A549 (cell line): ENCODE results near the gene CRYGB. TPM values are rescaled to one million over a fixed set of nuclear protein-coding genes. Genes with fewer than 3 reads are reported as not detected.
"Not testable (repeated sequence)": the region's sequence is repeated elsewhere in the genome, so short reads cannot be mapped to it uniquely, and the experiment has no call there.

ENCODE experiments used
- ATAC-seq, 2 experiments: fragments of 200-7000 bp in 1 of 2; fragments of >200 bp in 1 of 2; cut with Nextera tagmentation in 1 of 2; cut with Tn5 transposase in 1 of 2; 3 replicates each; pipeline versions ENCODE4 v1.8.0 to v1.9.1; 2018 to 2020; ENCODE audit warnings: mild to moderate bottlenecking in 1 of 2, moderate library complexity in 1 of 2
- CTCF ChIA-PET: fragments of 300-600 bp; sonication (Branson Sonifier 250); formaldehyde crosslinking; extraction: SDS; loops from one replicate; lab custom pipeline; 2021; ENCODE audit warnings: antibody characterized with exemption, inconsistent platforms; lab: Yijun Ruan, JAX
- POLR2A ChIA-PET: fragments of 350-600 bp; formaldehyde crosslinking; extraction: SDS; loops from one replicate; lab custom pipeline; 2021; ENCODE audit warnings: antibody characterized with exemption, inconsistent platforms; lab: Yijun Ruan, JAX
- DNase-seq, 2 experiments: peaks; one replicate each; pipeline versions ENCODE4 v3.0.0 to v3.0.0-alpha.2; 2011 to 2016; ENCODE audit warnings: low read depth in 1 of 2, low spot score in 1 of 2
- FAIRE-seq: peaks from 2 replicates; lab custom pipeline; 2011; peaks lifted over from hg19 to GRCh38; lab: Jason Lieb, UNC
- H3K27ac ChIP-seq, 2 experiments: fragments of >200 bp; sonication (Bioruptor Twin); formaldehyde crosslinking; 3 replicates each; pipeline ENCODE4 v1.5.1; 2016 to 2017
- H3K4me1 ChIP-seq: fragments of >200 bp; sonication (Bioruptor Twin); formaldehyde crosslinking; 3 replicates; pipeline ENCODE4 v1.6.1; 2016
- H3K4me2 ChIP-seq: fragments of >200 bp; sonication (Bioruptor Twin); formaldehyde crosslinking; 3 replicates; pipeline ENCODE4 v1.6.1; 2016
- H3K4me3 ChIP-seq: fragments of >200 bp; sonication (Bioruptor Twin); formaldehyde crosslinking; 3 replicates; pipeline ENCODE4 v1.5.1; 2016
- H3K9me3 ChIP-seq: fragments of >200 bp; sonication (Bioruptor Twin); formaldehyde crosslinking; 3 replicates; pipeline ENCODE4 v1.6.1; 2016
- ATOH8 ChIP-seq: fragments of 250-450 bp; sonication (Bioruptor Pico); IDR thresholded peaks from 2 replicates; pipeline ENCODE4 v1.5.0; 2020; ENCODE audit warnings: low read depth, mild to moderate bottlenecking, moderate library complexity
- CBX2 ChIP-seq: fragments of 200-600 bp; sonication (generic); IDR thresholded peaks from 2 replicates; pipeline ENCODE4 v1.6.1; 2016; ENCODE audit warnings: low read depth, mild to moderate bottlenecking, borderline replicate concordance
- CBX8 ChIP-seq: fragments of 200-600 bp; sonication (generic); IDR thresholded peaks from 2 replicates; pipeline ENCODE4 v1.6.1; 2016
- CHD4 ChIP-seq: fragments of 200-600 bp; sonication (generic); IDR thresholded peaks from 2 replicates; pipeline ENCODE4 v1.6.1; 2016; ENCODE audit warnings: antibody characterized with exemption, mild to moderate bottlenecking, borderline replicate concordance
- EHF ChIP-seq: fragments of 250-450 bp; sonication (Bioruptor Pico); IDR thresholded peaks from 2 replicates; pipeline ENCODE4 v1.5.0; 2020; ENCODE audit warnings: mild to moderate bottlenecking
- FOSL2 ChIP-seq, 2 experiments: fragments of 450-650 bp in 1 of 2; fragments of >200 bp in 1 of 2; sonication (Bioruptor Twin) in 1 of 2; formaldehyde crosslinking; IDR thresholded peaks; 2 replicates each; pipeline versions ENCODE4 v1.5.0 to v1.6.1; 2016 to 2020; ENCODE audit warnings: mild to moderate bottlenecking in 1 of 2, moderate library complexity in 1 of 2
- HMGXB4 ChIP-seq: fragments of 250-450 bp; sonication (Bioruptor Pico); IDR thresholded peaks from 2 replicates; pipeline ENCODE4 v1.5.0; 2021; ENCODE audit warnings: mild to moderate bottlenecking, moderate library complexity, borderline replicate concordance
- HOXA7 ChIP-seq: fragments of 250-450 bp; sonication (Bioruptor Pico); IDR thresholded peaks from 2 replicates; pipeline ENCODE4 v1.5.0; 2020; ENCODE audit warnings: mild to moderate bottlenecking, moderate library complexity
- HOXB13 ChIP-seq: fragments of 250-450 bp; sonication (Bioruptor Pico); IDR thresholded peaks from 2 replicates; pipeline ENCODE4 v1.5.0; 2020; ENCODE audit warnings: low read depth, mild to moderate bottlenecking, moderate library complexity
- HOXB5 ChIP-seq: fragments of 250-450 bp; sonication (Bioruptor Pico); IDR thresholded peaks from 2 replicates; pipeline ENCODE4 v1.5.0; 2020; ENCODE audit warnings: mild to moderate bottlenecking, moderate library complexity
- JUNB ChIP-seq: fragments of >200 bp; sonication (Bioruptor Twin); formaldehyde crosslinking; IDR thresholded peaks from 2 replicates; pipeline ENCODE4 v1.6.1; 2016
- KDM5A ChIP-seq: fragments of 200-600 bp; sonication (generic); IDR thresholded peaks from 2 replicates; pipeline ENCODE4 v1.6.1; 2016; ENCODE audit warnings: antibody characterized with exemption, mild to moderate bottlenecking
- MAFK ChIP-seq: fragments of 450-650 bp; IDR thresholded peaks from 2 replicates; pipeline ENCODE4 v1.6.1; 2014; ENCODE audit not compliant: partially characterized antibody
- MYC ChIP-seq: IDR thresholded peaks from 2 replicates; pipeline ENCODE4 v1.6.1; 2012; ENCODE audit warnings: mild to moderate bottlenecking, inconsistent platforms, low read length, improper control_type of control experiment, borderline replicate concordance
- NPAS2 ChIP-seq: fragments of 250-450 bp; sonication (Bioruptor Pico); IDR thresholded peaks from 2 replicates; pipeline ENCODE4 v1.8.0; 2022; ENCODE audit warnings: mild to moderate bottlenecking, moderate library complexity, borderline replicate concordance
- NR3C1 ChIP-seq: fragments of >200 bp; sonication (Bioruptor Twin); formaldehyde crosslinking; IDR thresholded peaks from 3 replicates; pipeline ENCODE4 v1.6.1; 2017
- RARB ChIP-seq: fragments of 250-450 bp; sonication (Bioruptor Pico); IDR thresholded peaks from 2 replicates; pipeline ENCODE4 v1.8.0; 2021; ENCODE audit warnings: mild to moderate bottlenecking, moderate library complexity
- SMC3 ChIP-seq: fragments of >200 bp; sonication (Bioruptor Twin); formaldehyde crosslinking; IDR thresholded peaks from 3 replicates; pipeline ENCODE4 v1.6.1; 2018; ENCODE audit warnings: inconsistent platforms
- SREBF2 ChIP-seq: fragments of 450-650 bp; IDR thresholded peaks from 2 replicates; pipeline ENCODE4 v1.6.1; 2014; ENCODE audit warnings: mild to moderate bottlenecking, moderate library complexity
- ZFP36 ChIP-seq: fragments of 450-650 bp; IDR thresholded peaks from 2 replicates; pipeline ENCODE4 v1.6.1; 2014; ENCODE audit warnings: borderline replicate concordance; ENCODE audit not compliant: partially characterized antibody
- WGBS: methylation state at CpG from one replicate; pipeline ENCODE4 v1.1.6; 2017; ENCODE audit errors: missing lambda C conversion rate; 5-methylcytosine and 5-hydroxymethylcytosine counted together
- polyA plus RNA-seq, 4 experiments: library from polyadenylated mRNA; depleted of rRNA in 3 of 4; stranded (reverse); fragments of >200 nt; fragmentation: RNase III in 1 of 4; extraction: RNeasy Plus Mini Kit Qiagen cat#74134 plus additional on column Dnase treatment in 1 of 4; gene quantifications; 2 replicates in 3 of 4; 3 replicates in 1 of 4; pipeline ENCODE4 v1.2.3, GENCODE V29; 2011 to 2017
- TF ChIP-seq, protein P1 (sequence below): fragments of 150-350 bp; IDR thresholded peaks from 2 replicates; pipeline ENCODE4 v1.6.1; 2014; ENCODE audit warnings: low read depth, mild to moderate bottlenecking, low read length
- TF ChIP-seq, protein P2 (sequence below): IDR thresholded peaks from 2 replicates; pipeline ENCODE4 v1.6.1; 2012

Gene CRYGB
- polyA plus RNA-seq, 2 of the 4 experiments (the other 2 are of a cell fraction): not detected

DNA sequence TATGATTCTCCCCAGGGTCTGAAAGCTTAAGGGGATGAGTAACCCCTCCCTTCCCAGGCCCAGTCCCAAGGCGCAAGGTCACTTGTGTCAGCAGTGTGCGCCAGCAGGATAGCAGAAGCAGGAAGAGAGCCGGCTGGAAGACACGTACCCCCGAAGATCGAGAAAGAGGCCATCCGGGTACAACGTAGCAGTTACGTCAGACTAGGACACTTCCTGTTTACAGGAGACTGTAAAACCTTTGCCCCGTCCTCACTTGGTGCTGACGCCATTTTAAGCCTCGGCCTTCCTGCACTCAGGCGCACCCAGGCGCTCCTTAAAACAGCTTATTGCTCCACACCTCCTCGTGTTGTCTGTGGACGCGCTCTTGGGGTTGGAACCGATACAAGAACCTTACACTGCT, 6.5 kb downstream of the CRYGB start:
- no peak overlapping the region for H3K4me3 ChIP-seq
- POLR2A ChIA-PET: no interaction called here
- CTCF ChIA-PET: interaction anchor here (1.3 kb wide), 1 partner anchor 16 kb away, joined by 3 read pairs; no protein-coding TSS in a partner anchor
- TF ChIP-seq HOXA7 (CRISPR knock-in tag): no peak
- no peak for TF ChIP-seq HOXB5 (CRISPR knock-in tag)
- TF ChIP-seq CBX2: no peak
- no peak for TF ChIP-seq JUNB
- no peak for TF ChIP-seq CBX8
- TF ChIP-seq MYC: no peak
- no peak overlapping the region for H3K4me2 ChIP-seq
- no peaks in the 10 kb centered on the region for H3K4me1 ChIP-seq
- DNase-seq (no peak), FAIRE-seq (no peak), ATAC-seq (no peak)
- H3K9me3 ChIP-seq: no peaks in the 10 kb centered on the region
- WGBS: 87% methylated on average over 18 of the region's 18 CpGs
- no peak overlapping the region for H3K27ac ChIP-seq

DNA sequence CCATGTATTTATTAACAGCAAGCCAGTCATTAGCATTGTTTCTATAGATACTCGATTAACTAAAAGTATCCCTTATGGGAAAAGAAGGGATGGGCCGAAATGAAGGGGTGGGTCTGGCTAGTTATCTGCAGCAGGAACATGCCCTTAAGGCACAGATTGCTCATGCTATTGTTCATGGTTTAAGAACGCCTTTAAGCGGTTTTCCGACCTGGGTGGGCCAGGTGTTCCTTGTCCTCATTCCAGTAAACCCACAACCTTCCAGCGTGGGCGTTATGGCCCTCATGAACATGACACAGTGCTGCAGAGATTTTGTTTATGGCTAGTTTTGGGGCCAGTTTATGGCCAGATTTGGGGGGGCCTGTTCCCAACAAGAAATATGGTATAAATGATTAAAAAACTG, 7.6 kb downstream of the CRYGB start:
- DNase-seq, H3K9me3 ChIP-seq, H3K4me3 ChIP-seq, FAIRE-seq, POLR2A ChIA-PET, H3K4me1 ChIP-seq, ATAC-seq, H3K4me2 ChIP-seq, H3K27ac ChIP-seq: not testable (repeated sequence)
- CTCF ChIA-PET: interaction anchor here (1.3 kb wide), 1 partner anchor 17 kb away, joined by 3 read pairs; no protein-coding TSS in a partner anchor
- WGBS: 83% methylated on average over 7 of the region's 7 CpGs

DNA sequence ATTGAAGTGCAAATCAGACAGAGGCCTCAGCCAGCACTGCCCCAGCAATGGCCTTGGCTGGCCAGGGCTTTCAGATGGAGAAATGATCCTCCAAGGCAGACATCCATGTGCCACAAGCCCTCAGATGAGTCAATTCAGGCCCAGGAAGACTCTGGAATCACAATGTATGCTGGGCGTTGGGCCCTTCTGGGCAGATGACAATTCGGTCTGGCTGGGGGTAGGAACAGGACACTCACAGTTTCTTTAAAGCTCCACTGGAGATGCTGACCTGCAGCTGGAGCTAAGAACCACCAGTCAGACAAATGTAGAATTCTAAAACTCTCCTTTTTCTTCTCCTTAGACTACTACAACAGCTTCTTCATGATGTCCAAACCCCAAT, 9.3 kb downstream of the CRYGB start:
- POLR2A ChIA-PET: no interaction called here

GRCh38 chr2:208135794-208136715, 9.9 kb downstream of the CRYGB start:
- POLR2A ChIA-PET: no interaction called here
- no peak for DNase-seq
- Histone ChIP-seq H3K4me2 (no peak overlapping the region), H3K27ac (no peak overlapping the region), H3K9me3 (no peaks in the 10 kb centered on the region), H3K4me1 (no peaks in the 10 kb centered on the region), H3K4me3 (no peak overlapping the region)
- FAIRE-seq: no peak
- WGBS: 82% methylated on average over 11 of the region's 11 CpGs
- no peak for ATAC-seq
- TF ChIP-seq HMGXB4 (CRISPR knock-in tag) (no peak), NR3C1 (no peak), HOXA7 (CRISPR knock-in tag) (no peak), RARB (CRISPR knock-in tag) (no peak), FOSL2 (IDR thresholded peaks at IDR 0.05) (no peak), FOSL2 (CRISPR knock-in tag; IDR thresholded peaks at IDR 0.05) (no peak), HOXB5 (CRISPR knock-in tag) (no peak), EHF (CRISPR knock-in tag) (no peak), ATOH8 (CRISPR knock-in tag) (no peak), KDM5A (no peak), NPAS2 (CRISPR knock-in tag) (no peak), HOXB13 (CRISPR knock-in tag) (no peak), SREBF2 (no peak), JUNB (no peak)
- TF ChIP-seq, protein P1, sequence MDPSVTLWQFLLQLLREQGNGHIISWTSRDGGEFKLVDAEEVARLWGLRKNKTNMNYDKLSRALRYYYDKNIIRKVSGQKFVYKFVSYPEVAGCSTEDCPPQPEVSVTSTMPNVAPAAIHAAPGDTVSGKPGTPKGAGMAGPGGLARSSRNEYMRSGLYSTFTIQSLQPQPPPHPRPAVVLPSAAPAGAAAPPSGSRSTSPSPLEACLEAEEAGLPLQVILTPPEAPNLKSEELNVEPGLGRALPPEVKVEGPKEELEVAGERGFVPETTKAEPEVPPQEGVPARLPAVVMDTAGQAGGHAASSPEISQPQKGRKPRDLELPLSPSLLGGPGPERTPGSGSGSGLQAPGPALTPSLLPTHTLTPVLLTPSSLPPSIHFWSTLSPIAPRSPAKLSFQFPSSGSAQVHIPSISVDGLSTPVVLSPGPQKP: no peak
- TF ChIP-seq, protein P2, sequence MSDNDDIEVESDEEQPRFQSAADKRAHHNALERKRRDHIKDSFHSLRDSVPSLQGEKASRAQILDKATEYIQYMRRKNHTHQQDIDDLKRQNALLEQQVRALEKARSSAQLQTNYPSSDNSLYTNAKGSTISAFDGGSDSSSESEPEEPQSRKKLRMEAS: no peak
- CTCF ChIA-PET: no interaction called here

More for the DNA sequence above, 9.3 kb downstream of the CRYGB start:
- H3K9me3 ChIP-seq: no peaks in the 10 kb centered on the region
- 59% methylated on average over 2 of the region's 2 CpGs for WGBS
- DNase-seq (no peak), ATAC-seq (no peak), FAIRE-seq (no peak)
- no peaks in the 10 kb centered on the region for H3K4me1 ChIP-seq
- no peak overlapping the region for H3K4me3 ChIP-seq
- TF ChIP-seq HOXB13 (CRISPR knock-in tag) (no peak), CHD4 (no peak), CBX2 (no peak), MAFK (no peak), SMC3 (no peak), ZFP36 (no peak)
- CTCF ChIA-PET: interaction anchor here (0.9 kb wide), 1 partner anchor 39 kb away, joined by 4 read pairs; no protein-coding TSS in a partner anchor
- no peak overlapping the region for H3K4me2 ChIP-seq
- no peak overlapping the region for H3K27ac ChIP-seq
